HG02678 (cell line): ENCODE measurements around the gene ADCY7.
A peak's percentile ranks its signal among the peaks of the same experiment; 100 is the strongest.

ENCODE experiments used
- ATAC-seq: cut with Tn5 transposase; IDR thresholded peaks from one replicate; pipeline ENCODE4 v1.9.1; 2021; ENCODE audit warnings: mild to moderate bottlenecking, moderate library complexity; ENCODE audit not compliant: unreplicated experiment

ADCY7 gene

DNA sequence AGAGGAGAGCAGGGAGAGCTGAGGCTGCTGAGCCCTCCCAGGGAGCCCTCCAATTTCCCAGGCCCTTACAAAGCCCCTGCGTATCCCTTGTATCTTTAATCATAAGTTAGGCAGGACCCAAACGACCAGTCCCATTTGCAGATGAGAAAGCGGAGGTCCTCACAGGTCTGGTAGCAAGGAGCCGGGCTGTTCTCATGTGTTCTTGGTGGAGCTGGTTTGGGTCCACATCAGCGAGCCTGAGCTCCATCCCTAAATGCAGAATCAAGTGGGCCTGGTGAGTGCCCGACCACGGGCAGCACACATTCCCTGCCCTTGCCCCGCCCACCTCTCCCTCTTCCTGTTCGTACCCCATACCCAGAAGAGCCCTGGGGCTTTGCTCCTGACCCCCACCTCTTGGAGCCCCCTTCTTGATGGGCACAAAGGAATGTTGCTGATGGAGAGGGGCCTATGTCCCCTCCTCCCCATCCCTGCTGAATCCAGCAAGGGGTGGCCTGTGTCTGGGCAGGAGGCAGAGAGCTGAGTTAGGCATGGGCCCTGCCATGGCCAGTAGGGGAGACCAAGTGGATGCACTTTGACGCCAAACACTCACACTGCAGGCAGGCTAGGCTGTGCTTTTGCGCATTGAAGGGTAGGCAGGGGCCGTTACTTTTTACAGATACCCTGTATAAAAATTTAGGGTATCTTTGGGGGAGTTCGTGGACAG lies 18.3 kb upstream of the ADCY7 start:
- no peak for ATAC-seq

DNA sequence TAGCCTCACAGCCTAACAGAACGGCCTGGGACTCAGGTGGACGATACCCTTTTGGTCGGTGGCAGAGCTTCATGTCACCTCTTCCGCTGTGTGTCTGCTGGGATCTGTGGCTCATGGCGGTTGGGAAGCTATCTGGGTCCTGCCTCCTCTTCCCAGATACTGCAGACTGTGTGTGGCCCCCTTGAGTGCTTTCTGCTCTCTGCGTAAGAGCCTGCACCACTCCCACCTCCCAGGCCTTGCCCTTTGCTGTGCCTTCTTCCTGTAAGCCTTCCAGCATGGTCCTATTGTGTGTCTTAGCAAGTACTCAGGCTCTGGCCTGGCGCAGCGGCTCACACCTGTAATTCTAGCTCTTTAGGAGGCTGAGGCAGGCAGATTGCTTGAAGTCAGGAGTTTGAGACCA lies 17.5 kb upstream of the ADCY7 start:
- no peak for ATAC-seq

DNA sequence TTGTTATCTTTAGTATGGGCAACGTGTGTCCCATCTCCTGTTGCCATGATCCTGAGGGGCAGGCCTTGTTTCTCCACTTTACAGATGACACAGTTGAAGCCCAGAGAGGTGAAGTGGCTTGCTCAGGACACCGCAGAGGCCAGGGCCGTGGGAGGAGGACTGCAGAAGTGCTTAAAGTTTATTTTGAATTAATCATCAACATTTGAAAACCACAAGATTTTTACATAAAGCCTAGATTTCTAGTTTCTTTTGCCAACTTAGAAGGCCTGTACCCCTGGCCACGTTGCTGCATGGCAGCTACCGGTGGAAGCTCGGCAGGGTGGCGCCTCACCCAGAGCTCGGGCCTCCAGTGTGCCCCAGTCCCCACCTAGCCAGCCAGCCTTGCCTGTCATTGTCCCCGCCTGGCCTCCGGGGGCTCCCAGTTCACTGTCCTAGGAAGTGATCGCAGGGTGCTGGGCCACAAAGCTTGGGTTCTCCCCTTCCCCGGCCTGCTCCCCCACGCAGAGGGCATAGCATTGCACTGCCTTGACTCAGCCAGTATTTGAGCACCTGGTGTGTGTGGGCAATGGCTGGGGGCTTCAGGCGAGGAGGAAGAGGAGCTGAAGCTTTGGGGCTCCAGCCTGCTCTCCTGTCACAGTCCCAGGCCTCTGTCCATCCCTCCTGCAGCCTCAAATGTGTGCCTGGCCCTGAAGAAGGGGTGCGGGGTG lies 14.8 kb upstream of the ADCY7 start:
- ATAC-seq: no peak

DNA sequence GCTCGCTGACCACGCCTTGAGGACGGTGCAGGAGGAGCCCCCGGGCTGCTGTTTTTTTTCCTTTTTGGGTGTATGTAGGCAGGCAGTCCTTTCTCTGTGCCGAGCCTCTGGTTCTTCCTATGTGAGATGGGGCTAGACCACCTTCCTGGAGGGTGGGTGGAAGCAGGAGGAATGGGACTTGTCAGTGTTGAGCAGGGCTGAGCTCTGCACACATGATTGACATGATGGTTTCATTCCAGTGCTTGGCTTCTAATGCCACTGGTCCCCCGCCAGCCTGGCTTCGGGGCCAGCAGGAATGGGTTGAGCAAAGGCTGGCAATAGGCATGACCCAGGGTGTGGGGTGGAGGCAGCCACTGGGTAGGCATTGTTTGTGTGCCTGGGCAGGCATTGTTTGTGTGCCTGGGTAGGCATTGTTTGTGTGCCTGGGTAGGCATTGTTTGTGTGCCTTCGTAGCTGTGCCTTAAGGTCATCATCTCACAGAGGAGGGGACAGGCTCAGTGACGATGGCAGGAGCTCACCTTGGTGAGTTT lies 14.2 kb upstream of the ADCY7 start:
- ATAC-seq: no peak

DNA sequence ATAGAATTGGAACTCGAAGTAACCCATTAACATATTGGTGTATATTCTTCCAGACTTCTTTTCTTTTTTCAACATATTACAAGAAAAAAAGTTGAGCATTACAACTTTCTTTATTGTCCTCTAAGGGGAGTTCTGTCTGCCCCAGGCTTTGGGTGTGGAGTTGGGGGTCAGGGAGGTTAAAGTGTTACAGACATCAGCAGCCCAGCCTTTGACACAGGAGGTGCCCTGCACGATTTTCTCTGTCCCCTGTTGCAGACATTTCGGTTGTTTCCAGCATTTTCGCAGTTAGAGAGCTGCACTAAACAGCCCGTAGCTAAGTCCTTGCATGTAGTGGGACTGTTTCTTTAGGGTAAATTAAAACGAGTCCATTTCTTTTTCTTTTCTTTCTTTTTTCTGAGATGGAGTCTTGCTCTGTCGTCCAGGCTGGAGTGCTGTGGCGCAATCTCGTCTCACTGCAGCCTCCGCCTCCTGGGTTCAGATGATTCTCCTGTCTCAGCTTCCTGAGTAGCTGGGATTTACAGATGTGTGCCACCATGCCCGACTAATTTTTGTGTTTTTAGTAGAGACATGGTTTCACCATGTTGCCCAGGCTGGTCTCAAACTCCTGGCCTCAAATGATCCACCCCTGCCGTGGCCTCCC lies 13.4 kb upstream of the ADCY7 start:
- no peak for ATAC-seq

DNA sequence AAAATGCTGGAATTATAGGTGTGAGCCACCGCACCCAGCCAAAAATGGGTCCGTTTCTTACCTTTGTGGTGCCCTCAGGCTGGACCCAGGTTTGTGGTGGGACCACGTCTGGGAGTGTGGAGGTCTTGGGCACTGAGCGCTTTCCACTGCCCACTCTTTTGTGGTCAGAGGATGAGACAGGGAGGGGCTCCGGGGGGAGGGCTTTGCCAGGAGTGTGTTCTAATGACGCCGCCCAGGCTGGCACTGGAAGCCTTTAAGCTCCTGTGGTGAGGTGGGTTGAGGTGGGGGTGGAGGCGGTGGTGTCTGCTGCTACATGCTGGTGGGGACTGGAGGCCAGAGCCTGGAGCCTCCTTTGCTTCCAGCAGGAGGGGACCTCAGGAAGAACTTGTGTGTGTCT lies 12.8 kb upstream of the ADCY7 start:
- no peak for ATAC-seq

DNA sequence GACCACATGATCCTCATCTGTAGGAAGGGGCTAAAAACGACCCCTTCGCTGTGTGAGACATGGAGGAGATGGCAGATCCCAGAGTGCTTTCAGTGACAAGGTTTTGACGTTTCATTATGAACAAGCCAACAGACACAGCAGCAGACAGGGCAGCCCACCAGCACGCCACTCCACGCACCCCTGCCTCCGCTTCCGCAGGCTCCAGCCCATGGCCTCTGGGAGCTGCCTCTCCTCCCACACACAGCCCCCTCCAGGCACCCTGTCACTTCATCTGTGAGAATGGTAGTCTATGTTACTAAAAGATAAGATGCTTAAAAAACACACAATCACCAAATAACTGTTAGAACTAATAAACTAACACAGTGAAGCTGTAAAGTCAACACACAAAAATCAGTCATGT lies 12.3 kb upstream of the ADCY7 start:
- ATAC-seq: no peak

DNA sequence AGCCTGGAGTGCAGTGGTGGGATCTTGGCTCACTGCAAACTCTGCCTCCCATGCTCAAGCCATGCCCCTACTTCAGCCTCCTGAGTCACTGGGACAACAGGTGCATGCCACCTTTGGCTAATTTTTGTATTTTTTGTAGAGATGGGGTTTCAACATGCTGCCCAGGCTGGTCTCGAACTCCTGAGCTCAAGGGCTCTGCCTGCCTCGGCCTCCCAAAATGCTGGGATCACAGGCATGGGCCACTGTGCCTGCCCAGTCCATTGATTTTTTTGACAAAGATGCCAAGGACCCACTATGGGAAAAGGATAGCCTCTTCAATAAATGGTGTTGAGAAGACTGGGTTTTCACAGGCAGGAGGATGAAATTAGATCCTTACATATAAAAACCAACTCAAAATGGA lies 10.8 kb upstream of the ADCY7 start:
- ATAC-seq: no peak

DNA sequence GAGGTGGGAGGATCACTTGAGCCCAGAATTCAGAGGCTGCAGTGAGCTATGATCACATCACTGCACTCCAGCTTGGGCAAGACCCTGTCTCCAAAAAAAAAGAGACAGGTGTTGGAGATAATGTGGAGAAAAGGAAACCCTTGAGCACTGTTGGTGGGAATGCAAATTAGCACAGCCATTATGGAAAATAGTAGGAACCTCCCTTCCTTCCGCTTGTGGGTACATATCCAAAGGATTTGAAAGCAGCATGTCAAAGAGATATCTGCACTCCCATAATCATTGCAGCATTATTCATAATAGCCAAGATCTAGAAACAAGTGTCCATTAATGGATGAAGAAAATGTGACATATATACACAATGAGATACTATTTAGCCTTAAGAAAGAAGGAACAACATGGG lies 9.7 kb upstream of the ADCY7 start:
- no peak for ATAC-seq

DNA sequence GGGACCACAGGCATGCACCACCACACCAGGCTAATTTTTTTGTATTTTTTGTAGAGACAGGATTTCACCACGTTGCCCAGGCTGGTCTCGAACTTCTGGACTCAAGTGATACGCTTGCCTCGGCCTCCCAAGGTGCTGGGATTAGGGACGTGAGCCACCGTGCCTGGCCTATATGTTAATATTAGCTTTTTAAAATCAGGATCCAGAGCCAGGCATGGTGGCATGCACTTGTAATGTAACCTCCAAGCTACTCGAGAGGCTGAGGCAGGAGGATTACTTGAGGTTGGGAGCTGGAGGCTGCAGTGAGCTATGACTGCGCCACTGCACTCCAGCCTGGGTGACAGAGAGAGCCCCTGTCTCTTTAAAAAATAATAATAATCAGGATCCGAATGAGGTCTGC lies 8.5 kb upstream of the ADCY7 start:
- no peak for ATAC-seq

DNA sequence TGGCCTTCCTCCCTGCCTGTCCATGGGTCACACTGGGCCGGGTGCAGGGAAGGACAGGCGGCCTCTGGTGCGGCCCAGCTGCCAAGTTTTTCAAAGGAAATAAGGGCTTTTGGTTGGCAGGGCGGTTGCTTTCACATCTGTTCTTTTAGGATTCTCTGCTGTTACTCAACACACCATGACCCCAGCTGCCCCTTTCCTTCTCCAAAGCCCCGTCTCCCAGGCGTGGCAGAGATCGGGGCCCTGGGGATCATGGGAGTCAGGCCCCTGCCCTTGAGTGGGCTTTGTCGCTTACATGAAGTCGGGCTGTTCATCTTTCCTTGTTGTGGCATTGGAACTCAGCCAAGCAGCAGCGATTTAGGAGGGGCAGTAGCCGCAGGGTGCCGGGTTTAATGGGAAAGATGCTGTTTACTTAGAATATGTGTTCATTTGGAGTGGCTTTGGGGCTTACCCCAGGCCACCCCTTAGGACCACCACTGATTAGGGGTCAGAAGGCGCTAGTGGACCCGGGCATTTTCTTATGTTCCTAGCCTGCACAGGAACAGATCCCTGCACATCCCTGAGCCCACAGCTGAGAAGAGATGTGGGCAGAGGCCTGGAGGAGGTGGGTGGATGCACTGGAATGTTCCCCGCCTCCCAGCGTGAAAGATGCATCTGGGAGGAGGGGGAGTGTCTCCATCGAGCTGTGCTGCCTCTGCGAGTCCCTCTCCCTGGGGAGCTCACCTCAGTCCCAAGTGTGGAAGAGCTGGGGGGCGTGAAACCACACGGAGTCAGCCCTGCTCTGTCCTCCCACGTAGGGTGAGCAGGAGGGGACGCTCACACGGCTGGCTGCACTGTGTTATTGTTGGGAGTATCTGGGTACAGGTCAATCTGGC lies 6.8 kb upstream of the ADCY7 start:
- ATAC-seq: no peak

DNA sequence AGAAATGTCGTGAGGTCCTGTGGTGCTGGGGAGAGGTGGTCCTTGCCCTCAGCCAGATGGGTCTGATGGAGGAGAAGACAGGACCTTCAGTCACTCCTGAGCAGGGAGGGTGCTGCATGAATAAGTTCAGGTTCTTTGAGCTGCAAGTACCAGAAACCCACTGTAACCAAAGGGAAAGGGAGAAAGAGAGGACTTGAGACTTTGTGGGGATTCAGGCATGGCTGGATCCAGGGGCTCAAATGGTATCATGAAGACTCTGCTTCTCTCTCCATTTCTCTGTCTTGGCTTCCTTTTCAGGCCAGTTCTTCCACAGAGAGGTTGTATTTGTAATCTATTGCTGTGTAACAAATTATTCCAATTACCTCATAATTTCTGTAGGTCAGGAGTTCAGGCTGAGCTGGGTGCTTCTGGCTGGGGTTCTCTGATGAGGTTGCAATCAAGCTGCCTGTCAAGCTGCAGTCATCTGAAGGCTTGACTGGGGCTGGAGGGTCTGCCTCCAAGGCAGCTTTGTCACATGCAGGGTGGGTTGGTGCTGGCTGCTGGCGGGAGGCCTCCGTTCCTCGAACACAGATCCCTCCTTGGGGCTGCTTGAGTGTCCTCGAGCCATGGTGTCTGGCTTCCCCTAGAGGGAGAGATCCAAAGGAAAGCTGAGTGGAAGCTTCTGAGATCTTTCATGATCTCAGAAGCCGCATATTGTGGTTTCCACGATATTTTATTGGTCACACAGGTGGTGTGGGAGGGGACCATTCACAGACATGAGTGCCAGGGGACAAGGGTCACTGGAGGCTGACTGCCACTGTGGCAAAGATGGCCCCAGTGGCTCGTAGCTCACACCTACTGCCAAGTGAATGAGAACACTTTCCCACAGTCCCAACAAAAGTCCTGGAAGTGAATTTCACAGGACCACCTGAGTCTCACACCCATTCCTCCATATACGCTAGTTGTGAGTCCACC lies 5.9 kb upstream of the ADCY7 start:
- ATAC-seq: no peak

DNA sequence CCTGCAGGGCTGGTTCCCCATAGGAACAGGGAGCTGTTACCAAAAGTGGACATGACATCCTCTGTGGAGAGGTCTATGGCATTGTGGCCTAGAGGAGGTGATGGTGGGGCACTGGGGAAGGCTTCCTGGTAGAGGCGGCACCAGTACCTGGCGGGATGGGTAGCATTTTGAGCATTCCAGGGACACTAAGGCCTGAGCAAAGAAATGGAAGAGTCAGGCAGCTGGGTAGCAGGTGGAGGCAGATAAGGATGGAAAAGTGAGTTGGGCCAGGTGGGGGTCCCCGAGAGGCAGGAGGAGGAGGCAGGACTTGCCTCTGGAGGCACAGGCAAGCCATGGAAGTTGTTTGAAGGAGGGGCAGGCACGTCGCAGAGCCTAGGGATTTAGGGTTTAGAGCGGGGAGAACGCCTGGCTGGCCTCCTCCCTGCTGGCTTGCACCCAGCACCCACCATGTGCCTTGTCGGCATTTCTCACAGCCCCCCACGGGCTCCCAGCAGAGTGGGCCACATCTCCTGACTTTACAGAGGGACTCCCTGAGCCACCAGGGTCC lies 5.1 kb upstream of the ADCY7 start:
- ATAC-seq: no peak

DNA sequence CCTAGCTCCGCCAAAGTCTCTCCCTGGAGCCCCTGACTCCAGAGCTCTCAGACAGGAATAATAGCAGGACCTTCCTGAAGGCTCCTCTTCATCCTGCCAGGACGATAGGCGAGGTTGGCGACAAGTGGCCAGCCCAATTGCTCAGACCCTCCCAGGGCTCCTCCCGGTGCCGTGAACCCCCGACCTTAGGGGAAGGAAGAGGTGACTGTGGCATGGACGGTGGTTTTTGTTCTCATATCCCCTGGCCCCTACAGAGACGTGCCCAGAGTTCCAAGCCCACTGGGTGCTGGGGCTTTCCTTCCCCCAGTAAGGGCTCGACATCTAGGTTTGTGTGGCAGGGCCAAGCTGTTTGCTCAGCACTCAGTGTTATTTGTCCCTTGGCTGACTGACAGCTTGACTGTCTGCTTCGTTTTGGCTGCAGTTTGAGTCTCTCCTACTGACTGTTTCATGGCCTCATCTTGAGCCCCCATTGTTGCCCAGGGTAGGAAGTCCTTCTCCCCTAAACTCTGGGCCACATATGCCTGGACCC lies 4.6 kb upstream of the ADCY7 start:
- ATAC-seq: no peak

DNA sequence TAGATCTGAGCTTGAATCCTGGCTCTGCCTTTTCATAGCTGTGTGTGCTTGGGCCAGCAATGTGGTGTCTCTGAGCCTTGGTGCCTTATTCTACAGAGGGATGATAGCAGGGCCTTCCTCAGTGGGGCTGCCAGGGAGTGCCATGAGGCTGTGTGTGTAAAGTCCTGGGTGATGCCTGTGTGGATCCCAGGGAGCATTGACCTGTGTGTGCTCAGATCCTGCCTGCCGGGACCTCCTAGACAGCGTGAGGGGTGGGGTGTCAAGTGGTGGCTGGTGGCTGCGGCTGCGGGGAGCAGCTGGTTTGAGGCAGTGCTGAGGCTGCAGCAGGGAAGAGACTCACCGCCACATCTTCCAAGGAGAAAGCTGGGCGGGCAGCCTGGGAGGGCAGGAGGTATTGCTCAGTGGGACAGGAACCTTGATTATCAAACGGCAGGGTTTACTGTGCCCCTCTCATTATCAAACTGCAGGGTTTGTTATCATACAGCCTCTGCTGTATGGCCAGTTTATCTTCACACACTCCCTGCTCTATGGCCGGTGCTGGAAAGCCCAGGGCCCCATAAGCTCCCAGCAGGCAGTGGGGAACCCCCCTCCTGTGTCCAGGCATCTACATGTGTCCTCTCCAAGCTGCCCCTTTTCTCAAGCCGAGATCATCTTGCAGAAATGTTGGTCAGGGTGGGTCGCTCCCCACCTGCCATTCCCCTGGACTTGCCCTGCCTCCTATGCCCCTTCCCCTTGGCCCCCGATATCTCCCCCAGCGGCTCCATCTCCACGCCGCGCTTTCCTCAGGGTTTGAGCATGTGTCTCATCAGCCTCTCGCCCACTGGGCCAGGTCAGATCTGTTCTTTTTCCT lies 3.1 kb upstream of the ADCY7 start:
- no peak for ATAC-seq

DNA sequence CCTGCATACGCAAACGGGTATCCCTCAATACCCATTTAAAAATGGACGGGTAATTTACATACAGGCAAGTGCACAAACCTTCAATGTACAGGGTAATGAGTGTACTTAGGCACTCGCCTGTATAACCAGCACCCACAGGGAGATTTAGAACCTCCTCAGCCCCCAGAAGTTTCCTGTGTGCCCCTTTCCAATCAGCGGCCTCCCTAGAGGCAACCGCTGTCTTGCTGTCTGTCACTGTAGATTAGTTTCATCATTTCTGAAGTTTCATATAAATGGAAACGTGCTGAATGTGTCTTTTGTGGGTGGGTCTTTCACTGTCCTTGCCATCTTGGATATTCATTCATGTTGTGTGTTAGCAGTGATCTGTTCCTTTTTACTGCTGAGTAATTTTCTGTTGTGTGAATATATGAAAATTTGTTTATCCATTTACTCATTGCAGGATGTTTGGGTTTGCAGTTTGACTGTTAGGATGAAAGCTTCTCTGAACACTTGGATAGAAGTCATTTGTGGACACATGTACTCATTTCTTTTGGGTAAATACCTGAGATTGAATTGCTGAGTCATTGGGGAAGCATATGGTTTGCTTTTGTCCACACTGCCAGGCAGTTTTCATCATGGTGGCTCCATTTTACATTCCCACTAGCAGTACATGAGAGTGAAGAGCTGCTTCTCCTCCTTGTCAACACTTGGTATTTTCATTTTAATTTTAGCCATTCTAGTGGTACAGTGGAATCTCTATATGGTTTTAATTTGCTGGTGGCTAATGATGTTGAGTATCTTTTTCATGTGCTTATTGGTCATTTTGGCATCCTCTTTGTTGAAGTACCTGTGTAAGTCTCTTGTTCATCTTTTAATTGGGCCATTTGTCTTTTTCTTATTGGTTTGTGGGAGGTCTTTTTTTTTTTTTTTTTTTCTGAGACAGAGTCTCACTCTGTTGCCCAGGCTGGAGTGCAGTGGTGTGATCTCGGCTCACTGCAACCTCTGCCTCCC lies 2.1 kb upstream of the ADCY7 start:
- ATAC-seq: peak; percentile 29

DNA sequence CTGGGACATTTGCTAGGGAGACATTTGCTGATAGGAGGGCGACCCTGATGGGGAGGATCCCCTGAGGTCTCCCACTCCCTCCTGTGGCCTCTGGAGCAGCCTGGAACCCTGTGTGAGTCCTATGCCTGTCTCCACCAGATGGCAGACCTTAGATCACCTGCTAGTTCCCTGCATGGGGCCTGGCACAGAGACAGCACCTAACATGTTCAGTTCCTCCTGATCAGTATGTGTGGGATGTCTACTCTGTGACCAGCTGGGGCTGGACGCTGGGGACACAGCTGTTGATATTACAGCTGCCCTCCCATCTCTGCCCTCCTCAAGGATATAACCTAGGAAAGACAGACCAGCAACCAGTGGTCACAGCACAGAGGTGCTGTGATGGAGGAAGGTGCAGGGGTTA lies 1.1 kb upstream of the ADCY7 start:
- peak; percentile 38 for ATAC-seq
